Measurements from ENCODE around the gene SYK.

The SYK gene

DNA sequence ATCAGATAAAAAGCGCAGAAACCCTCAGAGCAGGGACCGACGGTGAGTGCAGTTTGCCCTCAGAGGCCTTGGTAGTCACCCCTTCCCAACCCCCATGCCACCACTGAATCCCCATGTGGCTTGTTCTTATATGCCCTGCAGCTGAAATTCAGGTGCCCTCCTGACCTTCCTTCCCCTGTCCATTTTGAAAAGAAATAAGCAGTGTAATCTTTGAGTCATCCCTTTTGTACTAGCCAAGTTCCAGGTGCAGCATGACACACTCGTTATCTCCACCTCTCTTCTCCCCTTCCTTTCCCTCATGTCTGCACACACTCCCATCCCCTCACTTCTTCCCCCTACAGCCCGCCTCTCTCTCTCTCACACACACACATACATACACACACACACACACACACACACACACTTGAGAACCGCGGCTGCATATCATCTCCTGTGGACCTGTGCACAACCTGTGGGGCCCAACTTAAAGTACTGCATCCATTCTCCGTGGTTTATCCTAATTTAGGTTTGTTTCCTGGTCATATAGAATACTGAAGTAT is 53.1 kb downstream of the SYK start:
- no peak for DNase-seq

GRCh38 chr9:90855208-90855902 is 53.7 kb downstream of the SYK start:
- DNase-seq: no peak

DNA sequence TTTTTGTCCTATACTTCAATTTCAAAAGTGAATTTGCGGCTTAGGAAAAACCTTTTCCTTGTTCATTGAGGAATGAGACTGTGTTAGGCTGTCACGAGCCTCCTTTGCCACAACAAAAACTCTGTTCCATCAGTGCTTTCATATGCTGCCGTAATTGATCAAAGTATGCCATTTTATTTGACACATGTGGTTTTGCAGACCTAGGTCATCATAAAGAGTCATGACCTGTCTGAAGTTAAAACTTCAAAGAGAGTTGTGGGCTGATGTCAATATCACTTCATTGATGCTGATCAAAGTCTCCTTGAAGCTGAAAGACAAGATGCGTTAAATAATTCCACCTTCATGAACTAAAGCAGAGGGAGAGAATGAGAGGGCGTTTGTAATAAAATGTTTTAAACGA is 55.5 kb downstream of the SYK start:
- no peak for DNase-seq

DNA sequence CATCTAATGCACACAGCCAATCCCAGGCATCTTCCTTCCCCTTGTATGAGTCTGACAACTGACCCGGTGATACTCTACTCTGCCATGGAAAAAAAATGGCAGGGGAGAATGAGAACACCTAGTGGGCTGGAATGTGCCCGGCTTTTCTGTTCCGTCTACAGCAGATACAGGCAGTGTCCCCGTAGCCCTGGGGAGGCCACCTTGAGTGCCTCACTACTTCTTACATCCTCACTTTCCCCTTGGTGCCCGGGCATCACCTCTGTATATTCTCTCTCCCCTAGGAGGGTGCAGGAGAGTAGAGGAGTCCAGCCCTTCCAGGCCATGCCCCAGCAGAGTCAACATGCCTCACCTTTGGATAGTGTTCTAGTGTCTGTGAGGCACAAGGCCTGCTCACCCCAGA is 56.2 kb downstream of the SYK start:
- no peak for DNase-seq

GRCh38 chr9:90858457-90858901 is 56.9 kb downstream of the SYK start:
- no peak for DNase-seq

GRCh38 chr9:90860382-90860781 is 58.8 kb downstream of the SYK start:
- no peak for DNase-seq

DNA sequence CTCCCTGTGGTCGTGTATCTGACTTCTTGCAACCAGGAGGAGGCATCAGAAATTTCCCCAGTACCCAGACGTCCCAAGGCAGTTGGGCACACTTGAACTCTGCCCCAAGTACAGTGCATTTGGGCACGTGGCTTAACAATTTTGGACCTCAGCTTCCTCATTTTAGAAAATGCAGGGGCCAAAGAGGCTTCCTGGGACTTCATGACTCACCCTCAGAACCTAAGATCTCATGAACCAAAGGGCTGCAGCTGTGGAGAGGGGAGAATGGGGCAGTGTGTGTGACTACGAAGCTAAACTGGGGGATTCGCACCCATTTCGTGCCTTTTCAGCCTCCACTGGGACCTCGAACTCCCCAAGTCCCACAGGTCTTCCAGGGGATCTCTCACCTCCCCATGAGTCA is 59.2 kb downstream of the SYK start:
- DNase-seq: no peak

- DNase-seq: no peak
These were observed 59.8 kb downstream of the SYK start for GRCh38 chr9:90861380-90861779.

GRCh38 chr9:90861826-90862740 is 60.5 kb downstream of the SYK start:
- no peak for DNase-seq

- no peak for DNase-seq
These were observed 63.2 kb downstream of the SYK start for GRCh38 chr9:90864779-90865178.

DNA sequence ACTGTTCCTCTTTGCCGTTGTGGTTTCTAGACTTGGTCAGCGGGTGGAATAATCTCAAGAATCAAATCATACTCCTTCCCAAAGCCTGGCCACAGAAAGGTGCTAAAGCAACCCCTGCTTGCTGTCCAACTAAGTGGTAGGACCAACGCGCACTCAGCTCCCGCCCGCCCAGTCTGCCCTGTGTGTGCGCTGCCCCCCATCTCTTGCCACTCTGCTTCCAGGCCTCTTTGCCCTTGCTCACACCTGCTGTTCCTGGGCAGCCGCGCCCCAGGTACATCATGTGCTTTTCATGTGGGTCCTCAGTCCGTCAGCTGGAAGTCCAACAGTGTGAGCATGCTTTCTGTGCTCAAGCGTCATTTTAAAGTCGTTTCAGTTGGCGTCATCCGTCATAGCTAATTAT is 65.5 kb downstream of the SYK start:
- no peak for DNase-seq

- DNase-seq: no peak
These were observed 66.9 kb downstream of the SYK start for GRCh38 chr9:90868555-90868954.

DNA sequence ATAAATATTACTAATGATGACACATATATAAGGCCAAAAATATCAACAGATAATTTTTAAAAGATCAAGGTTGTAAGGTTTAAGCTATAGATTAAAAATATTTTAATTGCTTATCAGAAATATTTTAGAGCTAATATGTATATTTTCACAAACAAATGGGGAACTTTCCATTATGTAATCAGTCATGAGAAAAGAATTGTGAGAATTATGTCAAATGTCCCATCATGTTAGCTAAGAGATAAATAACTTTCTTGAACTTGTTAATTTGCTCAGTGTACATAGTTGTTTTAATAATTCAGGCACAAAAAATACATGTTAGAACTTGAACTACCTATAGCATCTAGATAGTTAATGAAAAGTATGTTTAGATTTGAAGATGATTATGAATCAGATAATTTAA is 67.7 kb downstream of the SYK start:
- DNase-seq: no peak

- DNase-seq: peak; percentile 63
These were observed 69.2 kb downstream of the SYK start for GRCh38 chr9:90870621-90871326.

DNA sequence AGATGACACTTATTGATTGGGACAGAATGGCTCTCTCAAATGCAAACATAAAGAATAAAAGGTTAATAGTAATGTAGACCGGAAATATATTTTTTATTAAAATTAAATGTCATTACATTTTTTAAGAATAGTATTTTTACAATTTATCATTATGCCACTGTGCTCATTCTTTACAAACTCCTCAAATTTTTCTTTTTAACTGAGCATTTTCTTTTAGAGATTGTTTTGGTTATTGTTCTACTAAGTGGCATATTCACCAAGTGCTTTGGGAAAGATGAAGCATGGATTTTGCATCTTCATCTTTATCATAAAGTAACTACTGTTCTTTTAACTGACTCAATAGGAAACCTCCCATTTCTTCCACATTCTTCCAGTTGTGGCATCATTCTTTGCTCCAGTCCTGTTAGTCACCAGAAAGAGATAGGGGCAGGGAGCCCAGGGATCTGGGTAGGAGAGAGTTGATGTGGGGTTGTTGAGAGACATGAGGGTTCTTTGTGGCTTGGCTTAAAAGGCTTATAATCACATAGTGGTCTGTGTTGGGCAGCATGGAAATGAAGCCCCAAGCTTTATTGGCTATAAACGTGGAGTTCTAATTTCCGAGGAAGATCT is 69.8 kb downstream of the SYK start:
- DNase-seq: no peak

GRCh38 chr9:90872835-90873294 is 71.2 kb downstream of the SYK start:
- DNase-seq: no peak

DNA sequence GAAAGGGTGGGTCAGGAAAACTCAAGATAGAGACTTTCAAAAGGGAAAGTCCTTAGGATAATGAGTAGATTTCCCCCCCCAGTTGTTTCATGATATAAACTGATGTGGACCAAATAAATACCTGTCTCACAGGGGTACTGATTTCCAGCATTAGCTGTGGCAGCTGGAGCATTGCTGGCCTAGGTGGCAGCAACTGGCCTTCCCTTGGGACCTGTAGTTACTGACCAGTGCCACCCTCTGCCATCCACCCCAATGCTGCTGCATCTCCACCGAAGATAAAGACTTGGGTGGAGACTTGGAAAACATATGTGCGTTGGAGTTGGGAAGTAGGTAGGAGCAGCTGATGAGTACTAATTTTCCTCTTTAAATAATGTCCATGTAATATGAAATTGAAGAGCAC is 71.8 kb downstream of the SYK start:
- no peak for DNase-seq

- no peak for DNase-seq
These were observed 72.6 kb downstream of the SYK start for GRCh38 chr9:90874194-90874593.

DNA sequence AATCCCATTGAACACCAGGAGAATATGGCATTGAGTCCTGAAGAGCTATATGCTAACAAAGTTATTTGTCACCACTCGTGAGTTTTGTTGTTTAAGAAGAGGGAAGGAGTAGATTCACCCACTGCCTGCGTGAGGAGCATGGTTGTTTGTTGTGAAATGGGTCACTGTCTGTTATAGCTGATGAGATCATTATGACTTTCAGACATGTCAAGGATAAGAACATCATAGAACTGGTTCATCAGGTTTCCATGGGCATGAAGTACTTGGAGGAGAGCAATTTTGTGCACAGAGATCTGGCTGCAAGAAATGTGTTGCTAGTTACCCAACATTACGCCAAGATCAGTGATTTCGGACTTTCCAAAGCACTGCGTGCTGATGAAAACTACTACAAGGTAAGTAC is 76.9 kb downstream of the SYK start:
- no peak for DNase-seq

DNA sequence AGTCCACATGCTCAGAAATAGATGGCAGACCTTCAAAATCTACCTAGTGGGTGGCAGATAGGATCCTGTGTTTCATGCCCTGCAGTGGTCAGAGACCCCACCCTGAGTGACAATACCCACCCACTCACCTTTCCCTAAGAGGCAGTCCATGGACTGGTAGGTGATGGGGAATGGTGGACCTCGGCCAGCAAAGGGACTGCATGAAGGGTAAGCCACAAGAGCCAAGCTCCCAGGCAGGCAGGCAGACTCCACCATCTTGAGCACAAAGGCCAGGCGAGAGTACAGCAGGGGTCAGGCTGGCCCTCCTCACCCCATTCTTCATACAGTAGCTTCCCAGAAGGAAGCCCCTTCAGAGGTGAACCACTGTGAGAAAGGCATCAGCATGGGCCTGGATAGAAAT is 78.4 kb downstream of the SYK start:
- DNase-seq: no peak

GRCh38 chr9:90880669-90881068 is 79.0 kb downstream of the SYK start:
- no peak for DNase-seq

DNA sequence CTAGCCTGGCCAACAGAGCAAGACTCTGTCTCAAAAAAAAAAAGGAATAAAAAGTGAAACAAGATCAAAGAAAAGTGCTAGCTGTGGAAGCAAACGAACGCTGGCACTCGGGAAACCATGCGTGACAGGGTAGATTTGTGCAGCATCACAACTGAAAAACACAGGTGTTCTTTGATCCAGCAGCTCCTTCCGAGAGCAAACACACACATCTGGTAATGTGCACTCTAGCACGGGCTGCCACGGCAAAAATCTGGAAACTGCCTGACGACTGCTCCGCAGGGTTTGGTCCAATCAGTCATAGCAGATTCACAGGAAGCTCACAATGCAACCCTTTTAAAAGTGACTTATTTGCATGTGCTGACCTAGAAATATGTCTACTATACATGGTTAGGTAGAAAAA is 80.0 kb downstream of the SYK start:
- no peak for DNase-seq
